Ovary (tissue), 9 donors: ENCODE results near the gene SH3BP4. TPM values are rescaled to one million over a fixed set of nuclear protein-coding genes. Genes with fewer than 3 reads are reported as not detected.

ENCODE experiments used
- DNase-seq, 5 donors: peaks; one replicate each; pipeline ENCODE4 v3.0.0-alpha.2; 2019 to 2020
- H3K27ac ChIP-seq, 2 donors: fragments of 200-600 bp; one replicate each; pipeline versions ENCODE4 v1.5.1 to v1.8.0; 2019 to 2022
- H3K27me3 ChIP-seq: fragments of 200-600 bp; one replicate; pipeline ENCODE4 v1.8.0; 2022
- H3K36me3 ChIP-seq: fragments of 200-600 bp; sonication (generic); one replicate; pipeline ENCODE4 v1.5.1; 2019
- H3K4me1 ChIP-seq: one replicate; pipeline ENCODE4 v1.8.1; 2013; ENCODE audit warnings: mild to moderate bottlenecking, moderate library complexity; ENCODE audit not compliant: insufficient read depth
- H3K4me3 ChIP-seq: fragments of 200-600 bp; sonication (generic); one replicate; pipeline ENCODE4 v1.5.1; 2017
- H3K9me3 ChIP-seq, 2 donors: fragments of 200-600 bp in 1 of 2; sonication (generic) in 1 of 2; one replicate each; pipeline versions ENCODE4 v1.5.1 to v1.8.1; 2013 to 2019; ENCODE audit warnings: mild to moderate bottlenecking in 1 of 2, moderate library complexity in 1 of 2
- EP300 ChIP-seq: sonication (generic); formaldehyde crosslinking; IDR thresholded peaks from one replicate; pipeline ENCODE4 v1.6.1; 2017; ENCODE audit warnings: antibody characterized with exemption
- POLR2A ChIP-seq: fragments of 450-650 bp; IDR thresholded peaks from one replicate; pipeline ENCODE4 v1.6.1; 2017; ENCODE audit warnings: antibody characterized with exemption, mild to moderate bottlenecking, moderate library complexity
- WGBS, 3 donors: extraction: QIAGEN DNeasy Blood & Tissue Kit in 1 of 3; methylation state at CpG; one replicate each; pipeline versions ENCODE4 v1.1.5 to v1.1.7; 2013 to 2017; 5-methylcytosine and 5-hydroxymethylcytosine counted together
- intact Hi-C, 4 donors: fragments of 100-400 bp; cut with DNase I; formaldehyde crosslinking; loops; one replicate each; pipeline versions ENCODE4 v1.11.0 to v1.15.1; 2022 to 2023
- polyA plus RNA-seq, 2 donors: library from polyadenylated mRNA; stranded (reverse); fragments of 200-250 nt in 1 of 2; fragments of 350-450 nt in 1 of 2; fragmentation: Illumina TruSeq in 1 of 2; extraction: RNeasy Lipid Tissue Mini Kit (QIAGEN cat#74804) in 1 of 2; gene quantifications; one replicate each; pipeline ENCODE4 v1.2.3, GENCODE V29; 2013 to 2014
- total RNA-seq, 7 donors: library from RNA; depleted of rRNA in 2 of 7; stranded (reverse); fragments of >200 nt in 2 of 7; fragmentation: NEBNext Ultra II Directional in 3 of 7; extraction: Animal tissue kit (Norgen Biotek cat#: 25700) in 3 of 7; gene quantifications; one replicate each; pipeline versions ENCODE4 v1.1.0 to v1.2.4, GENCODE V29; 2016 to 2023
- TF ChIP-seq, protein P1 (sequence below), 3 donors: fragments of 450-650 bp in 2 of 3; fragments of 200-600 bp in 1 of 3; IDR thresholded peaks; one replicate each; pipeline versions ENCODE4 v1.5.1 to v1.8.0; 2016 to 2022; ENCODE audit warnings: antibody characterized with exemption in 3 of 3, mild to moderate bottlenecking in 1 of 3
- donor health status: DM: no; HTN: no; CAD: no; lungs with moderate emphysema.
- donor health status: DM: no; HTN: no; CAD: no.
- donor health status: Bipolar disorder and iron deficiency.
- donor health status: DM: yes; HTN: yes; CAD: no.
- donor health status: DM: no; HTN: no; CAD: no.
- donor health status: DM: yes; HTN: yes; CAD: no.

The SH3BP4 gene
- total and polyA plus RNA-seq, 9 donors = 20.3 to 44.9 (median 36.9) TPM

DNA sequence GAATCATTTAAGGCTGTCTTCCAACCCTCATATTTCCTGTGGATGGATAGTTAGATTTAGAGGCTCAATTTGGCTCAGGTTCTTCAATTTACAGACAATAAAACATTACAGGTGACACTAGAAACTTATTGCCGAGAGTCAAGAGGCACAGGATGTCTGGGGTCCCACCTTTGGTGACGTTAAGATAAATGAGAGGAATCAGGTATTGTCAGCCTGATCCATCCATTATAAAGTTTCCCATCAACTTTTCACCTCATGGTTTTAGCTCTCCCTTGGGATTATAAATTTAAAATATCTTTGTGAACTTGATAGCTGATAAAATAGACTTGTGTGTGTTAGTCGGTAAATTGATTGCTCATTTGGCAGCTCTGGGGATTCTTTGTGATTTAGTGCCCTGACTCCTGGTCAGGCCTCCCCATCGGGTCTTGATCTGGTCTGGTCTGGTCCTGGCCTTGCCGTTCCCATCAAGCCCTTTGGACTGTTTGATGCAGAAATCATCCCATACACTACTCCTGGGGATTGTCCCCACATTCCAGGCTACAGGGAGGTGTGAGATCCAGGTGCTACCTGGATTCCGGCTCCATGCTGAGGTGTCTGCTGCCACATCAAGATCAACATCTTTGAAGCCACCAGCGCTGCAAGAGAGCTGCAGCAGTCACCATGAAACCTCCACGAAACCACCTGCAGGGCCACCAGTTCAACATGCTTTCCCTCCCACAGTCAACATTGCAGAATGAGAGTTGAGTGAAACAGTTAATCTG lies 130.9 kb downstream of the SH3BP4 start:
- H3K4me1 ChIP-seq = peaks cover 1% of the 10 kb centered on the region
- no peak for DNase-seq
- intact Hi-C loops = no loop called here
- no peak overlapping the region for H3K27ac ChIP-seq
- no peaks in the 10 kb centered on the region for H3K9me3 ChIP-seq
- H3K36me3 ChIP-seq = no peaks in the 10 kb centered on the region
- no peak for TF ChIP-seq EP300
- TF ChIP-seq, protein P1, sequence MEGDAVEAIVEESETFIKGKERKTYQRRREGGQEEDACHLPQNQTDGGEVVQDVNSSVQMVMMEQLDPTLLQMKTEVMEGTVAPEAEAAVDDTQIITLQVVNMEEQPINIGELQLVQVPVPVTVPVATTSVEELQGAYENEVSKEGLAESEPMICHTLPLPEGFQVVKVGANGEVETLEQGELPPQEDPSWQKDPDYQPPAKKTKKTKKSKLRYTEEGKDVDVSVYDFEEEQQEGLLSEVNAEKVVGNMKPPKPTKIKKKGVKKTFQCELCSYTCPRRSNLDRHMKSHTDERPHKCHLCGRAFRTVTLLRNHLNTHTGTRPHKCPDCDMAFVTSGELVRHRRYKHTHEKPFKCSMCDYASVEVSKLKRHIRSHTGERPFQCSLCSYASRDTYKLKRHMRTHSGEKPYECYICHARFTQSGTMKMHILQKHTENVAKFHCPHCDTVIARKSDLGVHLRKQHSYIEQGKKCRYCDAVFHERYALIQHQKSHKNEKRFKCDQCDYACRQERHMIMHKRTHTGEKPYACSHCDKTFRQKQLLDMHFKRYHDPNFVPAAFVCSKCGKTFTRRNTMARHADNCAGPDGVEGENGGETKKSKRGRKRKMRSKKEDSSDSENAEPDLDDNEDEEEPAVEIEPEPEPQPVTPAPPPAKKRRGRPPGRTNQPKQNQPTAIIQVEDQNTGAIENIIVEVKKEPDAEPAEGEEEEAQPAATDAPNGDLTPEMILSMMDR (IDR thresholded peaks at IDR 0.05) = no peak
- no peak for TF ChIP-seq POLR2A
- no peak overlapping the region for H3K4me3 ChIP-seq
- H3K27me3 ChIP-seq = no peaks in the 10 kb centered on the region
- 63 to 80% (median 76%) methylated on average over 8 of the region's 8 CpGs for WGBS, 3 donors

DNA sequence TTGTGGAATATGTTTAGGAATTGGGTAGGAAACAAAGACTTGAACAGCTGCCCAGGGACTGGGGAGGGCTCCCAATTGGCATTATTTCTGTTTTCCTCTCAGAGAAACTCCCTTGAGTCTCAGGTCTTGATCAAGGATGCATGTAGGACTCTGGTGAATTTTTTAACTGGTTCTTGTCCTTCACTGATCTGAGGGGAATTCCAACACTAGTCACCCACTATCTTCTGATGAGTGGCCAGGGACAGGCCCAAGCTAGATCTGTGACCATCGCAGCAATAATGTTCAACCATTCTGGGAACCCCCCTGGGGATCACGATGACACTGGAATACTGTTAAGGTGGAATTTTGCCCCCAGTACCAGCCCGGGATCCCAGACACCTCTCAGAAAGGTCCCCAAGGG lies 132.0 kb downstream of the SH3BP4 start:
- H3K4me1 ChIP-seq = peaks cover 2% of the 10 kb centered on the region
- WGBS, 3 donors = 75 to 83% (median 76%) methylated on average over 3 of the region's 3 CpGs
- intact Hi-C loops = no loop called here
- no peaks in the 10 kb centered on the region for H3K36me3 ChIP-seq
- TF ChIP-seq POLR2A = no peak
- TF ChIP-seq EP300 = no peak
- TF ChIP-seq, protein P1 (IDR thresholded peaks at IDR 0.05) = no peak
- H3K27me3 ChIP-seq = no peaks in the 10 kb centered on the region
- H3K27ac ChIP-seq = no peak overlapping the region
- H3K4me3 ChIP-seq = no peak overlapping the region
- no peak for DNase-seq
- no peaks in the 10 kb centered on the region for H3K9me3 ChIP-seq

DNA sequence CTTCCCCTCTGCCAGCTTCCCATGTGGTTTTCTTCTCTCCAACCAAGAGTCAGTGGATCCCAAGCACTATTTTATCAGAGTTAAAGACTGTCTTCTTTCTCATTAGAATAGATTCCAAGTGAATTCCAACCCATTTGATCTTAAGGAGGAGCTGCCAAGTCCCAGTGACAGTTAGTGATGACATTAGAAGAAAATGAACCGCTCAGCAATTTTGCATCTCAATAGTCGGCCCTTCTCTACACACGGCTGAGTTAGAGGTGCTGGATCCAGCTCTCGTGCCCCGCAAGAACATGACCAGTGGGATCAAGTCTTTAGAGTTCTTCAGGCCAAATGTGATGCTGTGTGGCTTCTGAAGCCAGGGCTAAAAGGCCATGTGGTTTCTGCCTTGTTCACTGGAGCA lies 132.6 kb downstream of the SH3BP4 start:
- H3K27me3 ChIP-seq = no peaks in the 10 kb centered on the region
- no peaks in the 10 kb centered on the region for H3K9me3 ChIP-seq
- no peak overlapping the region for H3K4me3 ChIP-seq
- no peak for TF ChIP-seq EP300
- no peak for TF ChIP-seq POLR2A
- TF ChIP-seq, protein P1 (IDR thresholded peaks at IDR 0.05) = no peak
- H3K36me3 ChIP-seq = no peaks in the 10 kb centered on the region
- no peak overlapping the region for H3K27ac ChIP-seq
- WGBS, 3 donors = 86 to 93% (median 89%) methylated on average over 5 of the region's 5 CpGs
- no peak for DNase-seq
- intact Hi-C loops = no loop called here
- peaks cover 2% of the 10 kb centered on the region for H3K4me1 ChIP-seq

GRCh38 chr2:235085476-235085875 lies 133.7 kb downstream of the SH3BP4 start:
- DNase-seq = no peak
- TF ChIP-seq, protein P1 (IDR thresholded peaks at IDR 0.05) = no peak
- TF ChIP-seq POLR2A (no peak), EP300 (no peak)
- peaks cover 2% of the 10 kb centered on the region for H3K4me1 ChIP-seq
- no peak overlapping the region for H3K27ac ChIP-seq
- WGBS, 3 donors = 63 to 86% (median 74%) methylated on average over 1 of the region's 1 CpG
- H3K9me3 ChIP-seq = no peaks in the 10 kb centered on the region
- intact Hi-C loops = no loop called here
- H3K36me3 ChIP-seq = no peaks in the 10 kb centered on the region
- no peak overlapping the region for H3K4me3 ChIP-seq
- H3K27me3 ChIP-seq = no peaks in the 10 kb centered on the region
